Measurements from ENCODE around the gene MSH3. TPM values are rescaled to one million over a fixed set of nuclear protein-coding genes. Genes with fewer than 3 reads are reported as not detected.

Gene MSH3
- polyA plus RNA-seq, 1 donor (not counting 4 experiments of a cell fraction or from before 2014, with no cell fraction given) = 11.1 TPM

- dilution Hi-C loops (cut with MboI; ENCODE audit: extremely low pct_ligation_motif_present, low sequenced_read_pairs) = no loop called here
- no peak overlapping the region for H3K4me3 ChIP-seq (ENCODE audit: control insufficient read depth in 2 of 3, extremely low read depth in 1 of 3, insufficient read depth in 2 of 3, low read depth in 1 of 3, low read length in 3 of 3)
- H3K4me1 ChIP-seq (ENCODE audit: control insufficient read depth, extremely low read depth, insufficient read depth, low read length) = no peaks in the 10 kb centered on the region
- no peak overlapping the region for H3K4me2 ChIP-seq (ENCODE audit: control insufficient read depth, extremely low read depth, insufficient read depth, low read depth, low read length)
- no peaks in the 10 kb centered on the region for H3K79me2 ChIP-seq (ENCODE audit: control insufficient read depth, insufficient read depth, low read length)
- no peaks in the 10 kb centered on the region for H3K27me3 ChIP-seq (ENCODE audit: control insufficient read depth, extremely low read depth, insufficient read depth, low read length)
- no peak for FAIRE-seq
- DNase-seq (ENCODE audit: low read depth, low spot score) = no peak
- H2AFZ ChIP-seq (ENCODE audit: control insufficient read depth, low read length) = no peak overlapping the region
- peaks cover 0 to 3% of the 10 kb centered on the region in 2 experiments for H3K36me3 ChIP-seq (ENCODE audit: control insufficient read depth in 2 of 2, extremely low read depth in 1 of 2, insufficient read depth in 2 of 2, low read length in 2 of 2)
- no peaks in the 10 kb centered on the region for H4K20me1 ChIP-seq (ENCODE audit: control insufficient read depth, extremely low read depth, insufficient read depth, low read length)
- no peaks in the 10 kb centered on the region for H3K9me1 ChIP-seq (ENCODE audit: control insufficient read depth, extremely low read depth, insufficient read depth, low read length)
- TF ChIP-seq EZH2 (IDR thresholded peaks at IDR 0.05; ENCODE audit: low read length) (no peak), CTCF (optimal IDR thresholded peaks at IDR 0.05 in 1 of 3, IDR thresholded peaks at IDR 0.05 in 1 of 3, conservative IDR thresholded peaks at IDR 0.05 in 1 of 3; ENCODE audit: extremely low read depth in 1 of 3, insufficient read depth in 2 of 3, low read length in 3 of 3) (no peak)
- H3K9ac ChIP-seq (ENCODE audit: control insufficient read depth, extremely low read depth, insufficient read depth, low read length) = no peak overlapping the region
- no peak overlapping the region for H3K27ac ChIP-seq (ENCODE audit: control insufficient read depth, insufficient read depth, low read length)
- H3K9me3 ChIP-seq (ENCODE audit: control insufficient read depth, low read depth, low read length) = no peaks in the 10 kb centered on the region
Observed at GRCh38 chr5:80704221-80704620, 49.8 kb downstream of the MSH3 start.

- Histone ChIP-seq H3K4me1 (ENCODE audit: control insufficient read depth, extremely low read depth, insufficient read depth, low read length) (no peaks in the 10 kb centered on the region), H3K4me3 (ENCODE audit: control insufficient read depth in 2 of 3, extremely low read depth in 1 of 3, insufficient read depth in 2 of 3, low read depth in 1 of 3, low read length in 3 of 3) (no peak overlapping the region), H3K9me1 (ENCODE audit: control insufficient read depth, extremely low read depth, insufficient read depth, low read length) (no peaks in the 10 kb centered on the region), H3K9me3 (ENCODE audit: control insufficient read depth, low read depth, low read length) (no peaks in the 10 kb centered on the region), H2AFZ (ENCODE audit: control insufficient read depth, low read length) (no peak overlapping the region), H3K4me2 (ENCODE audit: control insufficient read depth, extremely low read depth, insufficient read depth, low read depth, low read length) (no peak overlapping the region), H4K20me1 (ENCODE audit: control insufficient read depth, extremely low read depth, insufficient read depth, low read length) (no peaks in the 10 kb centered on the region), H3K79me2 (ENCODE audit: control insufficient read depth, insufficient read depth, low read length) (no peaks in the 10 kb centered on the region), H3K27me3 (ENCODE audit: control insufficient read depth, extremely low read depth, insufficient read depth, low read length) (no peaks in the 10 kb centered on the region), H3K36me3 (ENCODE audit: control insufficient read depth in 2 of 2, extremely low read depth in 1 of 2, insufficient read depth in 2 of 2, low read length in 2 of 2) (peaks cover 0 to 3% of the 10 kb centered on the region in 2 experiments), H3K27ac (ENCODE audit: control insufficient read depth, insufficient read depth, low read length) (no peak overlapping the region), H3K9ac (ENCODE audit: control insufficient read depth, extremely low read depth, insufficient read depth, low read length) (no peak overlapping the region)
- dilution Hi-C loops (cut with MboI; ENCODE audit: extremely low pct_ligation_motif_present, low sequenced_read_pairs) = no loop called here
- FAIRE-seq (no peak), DNase-seq (ENCODE audit: low read depth, low spot score) (no peak)
- no peak for TF ChIP-seq EZH2 (IDR thresholded peaks at IDR 0.05; ENCODE audit: low read length)
- TF ChIP-seq CTCF (optimal IDR thresholded peaks at IDR 0.05 in 1 of 3, IDR thresholded peaks at IDR 0.05 in 1 of 3, conservative IDR thresholded peaks at IDR 0.05 in 1 of 3; ENCODE audit: extremely low read depth in 1 of 3, insufficient read depth in 2 of 3, low read length in 3 of 3) = no peak
Observed at GRCh38 chr5:80705216-80705769, 50.8 kb downstream of the MSH3 start.

Data from keratinocyte (primary cell).